ENCODE results near the gene PTPRQ.
A peak's percentile ranks its signal among the peaks of the same experiment; 100 is the strongest.
"Not testable (repeated sequence)": the region's sequence is repeated elsewhere in the genome, so short reads cannot be mapped to it uniquely, and the experiment has no call there.

The PTPRQ gene

GRCh38 chr12:80443974-80444666, at the start of gene PTPRQ:
TSS of gene PTPRQ (plus strand) at chr12:80444235. CDS start at chr12:80444346, 111 bp downstream.
- DNase-seq (ENCODE audit: low spot score): no peak

GRCh38 chr12:80400571-80400991, 43.5 kb upstream of the PTPRQ start:
- peak; percentile 11 for DNase-seq (ENCODE audit: low spot score)

GRCh38 chr12:80401191-80401590, 42.8 kb upstream of the PTPRQ start:
- DNase-seq (ENCODE audit: low spot score): no peak

- DNase-seq (ENCODE audit: low spot score): no peak
Observed at GRCh38 chr12:80404629-80405028, 39.4 kb upstream of the PTPRQ start.

- no peak for DNase-seq (ENCODE audit: low spot score)
Observed at GRCh38 chr12:80406253-80406652, 37.8 kb upstream of the PTPRQ start.

- no peak for DNase-seq (ENCODE audit: low spot score)
Observed at GRCh38 chr12:80411787-80412186, 32.2 kb upstream of the PTPRQ start.

GRCh38 chr12:80412343-80412953, 31.6 kb upstream of the PTPRQ start:
- DNase-seq (ENCODE audit: low spot score): peak; percentile 40

GRCh38 chr12:80413462-80413861, 30.6 kb upstream of the PTPRQ start:
- DNase-seq (ENCODE audit: low spot score): no peak

GRCh38 chr12:80415466-80415865, 28.6 kb upstream of the PTPRQ start:
- DNase-seq (ENCODE audit: low spot score): no peak

GRCh38 chr12:80419644-80420043, 24.4 kb upstream of the PTPRQ start:
- no peak for DNase-seq (ENCODE audit: low spot score)

GRCh38 chr12:80420075-80420474, 24.0 kb upstream of the PTPRQ start:
- DNase-seq (ENCODE audit: low spot score): no peak

- no peak for DNase-seq (ENCODE audit: low spot score)
Observed at GRCh38 chr12:80422550-80422949, 21.5 kb upstream of the PTPRQ start.

- no peak for DNase-seq (ENCODE audit: low spot score)
Observed at GRCh38 chr12:80432061-80432460, 12.0 kb upstream of the PTPRQ start.

GRCh38 chr12:80441921-80442320, 2.1 kb upstream of the PTPRQ start:
- peak; percentile 32 for DNase-seq (ENCODE audit: low spot score)

- no peak for DNase-seq (ENCODE audit: low spot score)
Observed at GRCh38 chr12:80442426-80443222, 1.4 kb upstream of the PTPRQ start.

- peak; percentile 25 for DNase-seq (ENCODE audit: low spot score)
Observed at GRCh38 chr12:80445083-80445793, 1.2 kb downstream of the PTPRQ start.

- no peak for DNase-seq (ENCODE audit: low spot score)
Observed at GRCh38 chr12:80456513-80456912, 12.5 kb downstream of the PTPRQ start.

GRCh38 chr12:80460972-80461371, 16.9 kb downstream of the PTPRQ start:
- no peak for DNase-seq (ENCODE audit: low spot score)

- DNase-seq (ENCODE audit: low spot score): not testable (repeated sequence)
Observed at GRCh38 chr12:80461851-80462250, 17.8 kb downstream of the PTPRQ start.

- peak; percentile 9 for DNase-seq (ENCODE audit: low spot score)
Observed at GRCh38 chr12:80469681-80470080, 25.6 kb downstream of the PTPRQ start.

- DNase-seq (ENCODE audit: low spot score): no peak
Observed at GRCh38 chr12:80470403-80470802, 26.4 kb downstream of the PTPRQ start.

- DNase-seq (ENCODE audit: low spot score): no peak
Observed at GRCh38 chr12:80472236-80472635, 28.2 kb downstream of the PTPRQ start.

All from AG08395 (cell line).